ENCODE results near the gene CD84. TPM values are rescaled to one million over a fixed set of nuclear protein-coding genes. Genes with fewer than 3 reads are reported as not detected.
"Not testable (repeated sequence)": the region's sequence is repeated elsewhere in the genome, so short reads cannot be mapped to it uniquely, and the experiment has no call there.

CD84 gene
- total RNA-seq, 2 donors from 2014 or later = 2.5 to 3.1 TPM

DNA sequence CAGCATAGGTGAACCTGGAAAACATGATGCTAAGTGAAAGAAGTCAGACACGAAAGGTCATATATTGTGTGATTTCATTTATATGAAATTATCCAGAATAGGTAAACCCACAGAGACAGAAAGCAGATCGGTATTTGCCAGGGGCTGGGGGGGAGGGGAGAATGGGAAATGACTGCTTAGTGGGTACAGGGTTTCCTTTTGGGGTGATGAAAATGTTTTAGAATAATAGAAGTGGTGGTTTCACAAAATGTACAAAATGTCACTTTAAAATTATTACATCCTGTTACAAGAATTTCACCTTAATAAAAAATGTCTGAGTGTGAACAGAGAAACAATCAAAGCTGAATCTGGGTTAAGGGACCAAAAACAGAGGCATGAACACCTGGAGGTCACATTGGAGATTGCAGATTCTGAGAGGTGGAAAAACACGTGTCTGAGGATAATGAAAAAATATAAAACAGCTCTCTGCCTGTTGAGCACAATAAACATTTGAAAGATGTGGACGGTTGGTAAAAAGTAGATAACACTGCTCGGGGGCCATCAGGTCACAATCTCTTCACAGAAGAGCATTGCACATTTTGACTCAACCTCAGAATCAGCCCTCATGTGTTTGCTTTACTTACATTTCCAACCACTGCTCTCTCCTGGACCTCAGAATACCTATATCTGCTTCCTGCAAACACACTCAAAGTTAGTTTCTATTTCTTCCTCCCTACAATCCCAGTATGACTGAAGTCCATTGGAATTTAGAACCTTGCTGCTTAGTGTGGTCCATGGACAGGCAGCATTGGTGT lies 59.5 kb downstream of the CD84 start:
- H3K27ac ChIP-seq = no peak overlapping the region
- no peak for DNase-seq (ENCODE audit: low spot score)

DNA sequence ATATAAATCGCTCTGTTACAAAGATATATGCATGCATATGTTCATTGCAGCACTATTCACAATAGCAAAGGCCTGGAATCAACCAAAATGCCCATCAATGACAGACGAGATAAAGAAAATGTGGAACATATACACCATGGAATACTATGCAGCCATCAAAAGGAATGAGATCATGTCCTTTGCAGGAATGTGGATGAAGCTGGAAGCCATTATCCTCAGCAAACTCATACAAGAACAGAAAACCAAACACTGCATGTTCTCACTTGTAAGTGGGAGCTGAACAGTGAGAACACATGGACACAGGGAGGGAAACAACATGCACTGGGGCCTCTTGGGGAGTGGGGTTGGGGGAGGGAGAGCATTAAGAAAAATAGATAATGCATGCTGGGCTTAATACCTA lies 61.8 kb downstream of the CD84 start:
- not testable (repeated sequence) for H3K9me3 ChIP-seq; H3K4me3 ChIP-seq; H3K36me3 ChIP-seq; H3K4me1 ChIP-seq; H3K27ac ChIP-seq; DNase-seq (ENCODE audit: low spot score); H3K27me3 ChIP-seq

More for the DNA sequence above, 59.5 kb downstream of the CD84 start:
- H3K9me3 ChIP-seq = peaks cover 0 to 4% of the 10 kb centered on the region in 2 donors
- TF ChIP-seq, protein P1, sequence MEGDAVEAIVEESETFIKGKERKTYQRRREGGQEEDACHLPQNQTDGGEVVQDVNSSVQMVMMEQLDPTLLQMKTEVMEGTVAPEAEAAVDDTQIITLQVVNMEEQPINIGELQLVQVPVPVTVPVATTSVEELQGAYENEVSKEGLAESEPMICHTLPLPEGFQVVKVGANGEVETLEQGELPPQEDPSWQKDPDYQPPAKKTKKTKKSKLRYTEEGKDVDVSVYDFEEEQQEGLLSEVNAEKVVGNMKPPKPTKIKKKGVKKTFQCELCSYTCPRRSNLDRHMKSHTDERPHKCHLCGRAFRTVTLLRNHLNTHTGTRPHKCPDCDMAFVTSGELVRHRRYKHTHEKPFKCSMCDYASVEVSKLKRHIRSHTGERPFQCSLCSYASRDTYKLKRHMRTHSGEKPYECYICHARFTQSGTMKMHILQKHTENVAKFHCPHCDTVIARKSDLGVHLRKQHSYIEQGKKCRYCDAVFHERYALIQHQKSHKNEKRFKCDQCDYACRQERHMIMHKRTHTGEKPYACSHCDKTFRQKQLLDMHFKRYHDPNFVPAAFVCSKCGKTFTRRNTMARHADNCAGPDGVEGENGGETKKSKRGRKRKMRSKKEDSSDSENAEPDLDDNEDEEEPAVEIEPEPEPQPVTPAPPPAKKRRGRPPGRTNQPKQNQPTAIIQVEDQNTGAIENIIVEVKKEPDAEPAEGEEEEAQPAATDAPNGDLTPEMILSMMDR (IDR thresholded peaks at IDR 0.05) = no peak
- H3K36me3 ChIP-seq = no peaks in the 10 kb centered on the region
- H3K4me3 ChIP-seq = no peak overlapping the region
- no peaks in the 10 kb centered on the region for H3K4me1 ChIP-seq
- no peaks in the 10 kb centered on the region for H3K27me3 ChIP-seq

DNA sequence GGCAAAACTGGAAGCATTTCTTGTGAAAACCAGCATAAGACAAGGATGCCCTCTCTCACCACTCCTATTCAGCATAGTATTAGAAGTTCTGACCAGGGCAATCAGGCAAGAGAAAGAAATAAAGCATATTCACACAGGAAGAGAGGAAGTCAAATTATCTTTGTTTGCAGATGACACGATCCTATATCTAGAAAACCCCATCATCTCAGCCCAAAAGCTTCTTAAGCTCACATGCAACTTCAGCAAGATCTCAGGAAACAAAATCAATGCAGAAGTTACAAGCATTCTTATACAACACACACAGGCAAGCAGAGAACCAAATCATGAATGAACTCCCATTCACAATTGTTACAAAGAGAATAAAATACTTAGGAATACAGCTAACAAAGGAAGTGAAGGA lies 63.4 kb downstream of the CD84 start:
- H3K27me3 ChIP-seq; H3K27ac ChIP-seq; DNase-seq (ENCODE audit: low spot score): not testable (repeated sequence)

DNA sequence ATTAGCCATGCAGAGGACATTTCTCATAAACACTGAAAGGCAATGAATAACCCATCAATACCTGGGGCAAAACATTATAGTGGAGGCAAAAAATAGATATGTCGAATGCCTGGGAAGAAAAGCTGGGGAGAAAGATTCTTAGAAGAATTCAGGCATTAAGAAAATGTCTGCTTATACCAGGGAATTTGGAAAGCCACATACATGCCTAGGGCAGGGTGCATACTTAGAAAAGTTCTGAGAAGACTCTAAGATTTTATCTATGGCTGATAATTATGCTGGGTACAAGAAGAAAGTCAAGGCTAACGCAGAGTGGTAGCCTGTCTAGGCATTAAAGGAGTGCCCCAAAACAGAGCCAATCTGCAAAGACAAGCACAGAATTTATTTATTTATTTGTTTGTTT lies 74.6 kb downstream of the CD84 start:
- H3K9me3 ChIP-seq = peaks cover 0 to 37% of the 10 kb centered on the region in 2 donors
- no peaks in the 10 kb centered on the region for H3K27me3 ChIP-seq
- H3K36me3 ChIP-seq = no peaks in the 10 kb centered on the region
- TF ChIP-seq, protein P1 (IDR thresholded peaks at IDR 0.05) = no peak
- no peak for DNase-seq (ENCODE audit: low spot score)
- no peak overlapping the region for H3K27ac ChIP-seq
- H3K4me3 ChIP-seq = no peak overlapping the region
- no peaks in the 10 kb centered on the region for H3K4me1 ChIP-seq

More for the DNA sequence above, 63.4 kb downstream of the CD84 start:
- not testable (repeated sequence) for H3K36me3 ChIP-seq, H3K9me3 ChIP-seq, H3K4me3 ChIP-seq, H3K4me1 ChIP-seq

DNA sequence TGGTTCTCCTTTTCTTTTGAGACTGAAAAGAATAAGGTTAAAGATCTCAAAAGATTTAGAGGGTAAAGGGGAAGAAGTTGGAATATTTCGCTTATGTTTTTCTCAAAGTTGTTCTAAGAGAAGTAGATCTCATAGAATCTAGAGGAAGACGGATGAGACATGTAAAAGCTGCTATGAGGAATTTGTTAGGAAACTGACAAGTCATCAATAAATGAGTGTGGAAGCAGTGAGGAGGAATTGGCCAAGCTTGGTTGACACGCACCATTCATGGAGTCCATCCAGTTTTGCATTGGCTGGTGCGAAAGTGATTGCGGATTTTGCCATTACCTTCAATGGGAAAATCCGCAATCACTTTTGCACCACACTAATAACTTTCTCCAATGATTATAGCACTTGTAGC lies 76.2 kb downstream of the CD84 start:
- H3K27me3 ChIP-seq = no peaks in the 10 kb centered on the region
- no peak overlapping the region for H3K4me3 ChIP-seq
- no peaks in the 10 kb centered on the region for H3K36me3 ChIP-seq
- peaks cover 0 to 29% of the 10 kb centered on the region in 2 donors for H3K9me3 ChIP-seq
- TF ChIP-seq, protein P1 (IDR thresholded peaks at IDR 0.05) = no peak
- no peak for DNase-seq (ENCODE audit: low spot score)
- no peaks in the 10 kb centered on the region for H3K4me1 ChIP-seq
- no peak overlapping the region for H3K27ac ChIP-seq

DNA sequence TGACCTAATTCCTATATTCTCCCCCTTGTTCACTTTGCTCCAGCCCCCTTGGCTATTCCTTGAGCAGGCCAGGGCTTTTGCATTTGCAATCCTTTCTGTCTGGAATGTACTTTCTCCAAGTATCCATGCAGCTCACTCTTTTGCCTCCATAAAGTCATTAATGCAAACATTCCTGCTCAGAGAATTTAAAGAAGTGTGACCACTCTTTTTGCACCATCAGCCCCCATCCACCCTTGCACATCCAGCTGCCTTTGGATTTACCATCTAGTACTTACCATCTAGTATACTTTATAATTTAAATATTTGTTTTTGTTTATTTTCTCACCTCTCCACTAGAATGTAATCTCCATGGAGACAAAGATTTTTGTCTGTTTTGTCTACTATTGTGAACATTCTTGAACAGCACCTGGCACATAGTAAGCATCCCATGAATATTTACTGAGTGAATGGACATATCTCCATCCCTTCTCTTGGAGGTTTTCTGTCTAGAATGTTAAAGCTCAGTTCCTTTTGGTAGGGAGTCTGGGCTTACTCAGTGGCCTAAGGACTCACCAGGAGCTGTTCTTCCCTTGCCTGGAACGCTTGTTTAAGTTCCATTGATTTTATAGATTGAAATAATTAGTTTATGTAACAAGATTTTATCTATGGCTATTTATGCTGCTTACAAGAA lies 78.8 kb downstream of the CD84 start:
- H3K9me3 ChIP-seq = peaks cover 0 to 10% of the 10 kb centered on the region in 2 donors
- H3K27ac ChIP-seq = no peak overlapping the region
- no peaks in the 10 kb centered on the region for H3K27me3 ChIP-seq
- TF ChIP-seq, protein P1 (IDR thresholded peaks at IDR 0.05) = no peak
- no peak overlapping the region for H3K4me3 ChIP-seq
- no peaks in the 10 kb centered on the region for H3K36me3 ChIP-seq
- H3K4me1 ChIP-seq = no peaks in the 10 kb centered on the region
- no peak for DNase-seq (ENCODE audit: low spot score)
